NK-92 (cell line): Measurements from ENCODE around the gene TLX1.

Experiments
- DNase-seq: peaks from one replicate; lab custom pipeline; 2025; ENCODE audit not compliant: unreplicated experiment; lab: John Stamatoyannopoulos, UW

The TLX1 gene

GRCh38 chr10:101130984-101131961 is at the start of gene TLX1:
TLX1 (plus strand) TSS chr10:101131300; CDS start chr10:101131542, 242 bp downstream.
- DNase-seq, result no peak

GRCh38 chr10:101085846-101086245 is 45.3 kb upstream of the TLX1 start:
- no peak for DNase-seq

- no peak for DNase-seq
Observed at GRCh38 chr10:101087376-101087775, 43.7 kb upstream of the TLX1 start.

- DNase-seq, result no peak
Observed at GRCh38 chr10:101087965-101088364, 43.1 kb upstream of the TLX1 start.

GRCh38 chr10:101089520-101090299 is 41.4 kb upstream of the TLX1 start:
- no peak for DNase-seq

GRCh38 chr10:101090597-101090996 is 40.5 kb upstream of the TLX1 start:
- no peak for DNase-seq

GRCh38 chr10:101091546-101092290 is 39.4 kb upstream of the TLX1 start:
- no peak for DNase-seq

GRCh38 chr10:101092881-101093354 is 38.2 kb upstream of the TLX1 start:
- DNase-seq, result no peak

GRCh38 chr10:101094121-101094879 is 36.8 kb upstream of the TLX1 start:
- DNase-seq, result no peak

- no peak for DNase-seq
Observed at GRCh38 chr10:101095004-101095403, 36.1 kb upstream of the TLX1 start.

- no peak for DNase-seq
Observed at GRCh38 chr10:101095550-101096213, 35.4 kb upstream of the TLX1 start.

GRCh38 chr10:101096378-101096777 is 34.7 kb upstream of the TLX1 start:
- no peak for DNase-seq

- DNase-seq, result no peak
Observed at GRCh38 chr10:101097881-101098280, 33.2 kb upstream of the TLX1 start.

GRCh38 chr10:101099901-101100300 is 31.2 kb upstream of the TLX1 start:
- no peak for DNase-seq

- no peak for DNase-seq
Observed at GRCh38 chr10:101101372-101101881, 29.7 kb upstream of the TLX1 start.

GRCh38 chr10:101103430-101103829 is 27.7 kb upstream of the TLX1 start:
- DNase-seq, result no peak

GRCh38 chr10:101106351-101106750 is 24.7 kb upstream of the TLX1 start:
- DNase-seq, result no peak

GRCh38 chr10:101107771-101108170 is 23.3 kb upstream of the TLX1 start:
- no peak for DNase-seq

- no peak for DNase-seq
Observed at GRCh38 chr10:101110856-101111523, 20.1 kb upstream of the TLX1 start.
